Caki2 (cell line): Measurements from ENCODE around the gene HYDIN. TPM values are rescaled to one million over a fixed set of nuclear protein-coding genes. Genes with fewer than 3 reads are reported as not detected.

Experiments
- DNase-seq: peaks from one replicate; pipeline ENCODE4 v3.0.0-alpha.2; 2015; ENCODE audit warnings: low read depth
- in situ Hi-C: cut with HindIII; loops from 2 replicates; pipeline ENCODE4 v1.10.0; 2016; ENCODE audit warnings: low sequenced_read_pairs, low pct_unique_long_range_greater_than_20kb, mixed read lengths
- total RNA-seq: library from RNA; depleted of rRNA; stranded (reverse); fragments of >200 nt; shearing (Covaris generic); gene quantifications from 2 replicates; pipeline ENCODE4 v1.2.3, GENCODE V29; 2014; ENCODE audit warnings: low replicate concordance; rRNA removed

The HYDIN gene
- total RNA-seq, 1 experiment from 2014 or later = 0.95 TPM

DNA sequence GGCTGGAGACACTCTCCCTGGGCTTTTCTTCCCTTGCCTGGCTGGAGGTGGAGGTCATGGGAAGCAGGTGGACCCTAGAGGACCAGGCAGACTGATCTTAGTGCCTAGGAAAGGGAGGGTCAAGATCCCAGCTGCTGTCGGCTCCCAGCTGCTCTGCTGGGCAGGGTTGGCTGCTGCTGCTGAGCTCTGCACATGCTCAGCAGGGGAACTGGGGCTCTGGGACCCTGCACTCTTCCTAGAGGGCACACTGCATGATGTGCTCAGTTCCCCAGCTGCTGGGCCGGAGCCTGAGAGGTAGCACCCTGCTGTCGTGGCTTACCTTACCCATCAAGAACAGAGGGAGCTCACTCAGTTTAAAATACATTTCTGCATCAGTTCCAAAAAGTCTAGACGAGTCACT, 463.9 kb downstream of the HYDIN start:
- in situ Hi-C loops = no loop called here
- no peak for DNase-seq

DNA sequence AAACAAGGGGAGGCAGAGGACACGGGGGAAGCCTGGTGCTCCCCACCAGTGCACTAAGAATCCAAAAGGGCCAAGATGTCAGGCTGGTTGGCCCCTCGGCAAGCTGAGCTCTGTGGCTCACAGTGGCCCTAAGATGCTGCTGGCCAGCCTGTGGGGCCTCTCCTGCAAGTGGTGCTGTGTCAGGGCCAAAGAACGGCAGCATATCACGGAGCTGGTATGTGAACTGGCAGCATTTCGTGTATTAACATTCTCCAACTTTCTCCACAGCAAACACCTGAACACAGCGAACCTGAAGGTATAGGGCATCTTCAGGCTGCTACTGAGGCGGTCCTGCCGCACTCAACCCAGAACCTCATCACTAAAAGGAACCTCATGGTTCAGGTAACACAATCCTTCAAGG, 464.3 kb downstream of the HYDIN start:
- in situ Hi-C loops = no loop called here
- no peak for DNase-seq

DNA sequence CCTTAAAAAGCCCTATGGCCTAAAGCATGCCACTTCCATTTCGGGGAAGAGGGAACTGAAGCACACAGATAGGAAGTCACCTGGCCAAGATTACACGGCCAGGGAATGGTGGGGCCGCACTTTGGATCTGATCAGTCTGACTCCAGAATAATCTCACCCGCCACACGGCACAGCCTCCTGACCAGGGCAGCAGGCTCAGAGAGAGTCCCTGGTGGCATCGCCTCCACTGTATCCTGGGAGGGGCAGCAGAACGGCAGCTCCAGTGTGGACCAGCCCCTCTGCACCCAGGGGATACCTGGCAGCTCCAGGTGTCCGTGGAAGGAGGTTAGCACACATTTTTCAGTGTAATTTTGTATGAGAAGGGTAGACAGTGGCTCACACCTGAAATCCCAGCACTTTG, 465.0 kb downstream of the HYDIN start:
- in situ Hi-C loops = no loop called here
- no peak for DNase-seq

DNA sequence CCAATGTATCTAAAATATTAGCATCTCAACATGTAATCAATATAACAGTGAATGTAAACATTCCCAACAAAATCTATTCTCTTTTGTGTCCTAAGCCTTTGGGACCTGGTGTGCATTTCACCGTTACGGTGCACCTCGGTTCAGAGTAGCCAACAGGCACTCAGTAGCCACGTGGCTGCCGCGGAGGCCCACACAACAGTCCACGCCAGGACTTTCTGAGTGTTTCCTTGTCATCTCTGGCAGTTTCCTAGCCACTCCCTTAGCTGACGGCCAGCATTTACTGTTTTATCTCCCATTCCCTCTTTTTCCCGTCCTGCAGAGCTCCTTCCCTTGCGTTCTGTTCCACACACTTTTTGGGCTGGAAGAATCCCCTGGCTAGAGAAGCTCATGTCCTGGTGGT, 465.9 kb downstream of the HYDIN start:
- in situ Hi-C loops = no loop called here
- DNase-seq = no peak

DNA sequence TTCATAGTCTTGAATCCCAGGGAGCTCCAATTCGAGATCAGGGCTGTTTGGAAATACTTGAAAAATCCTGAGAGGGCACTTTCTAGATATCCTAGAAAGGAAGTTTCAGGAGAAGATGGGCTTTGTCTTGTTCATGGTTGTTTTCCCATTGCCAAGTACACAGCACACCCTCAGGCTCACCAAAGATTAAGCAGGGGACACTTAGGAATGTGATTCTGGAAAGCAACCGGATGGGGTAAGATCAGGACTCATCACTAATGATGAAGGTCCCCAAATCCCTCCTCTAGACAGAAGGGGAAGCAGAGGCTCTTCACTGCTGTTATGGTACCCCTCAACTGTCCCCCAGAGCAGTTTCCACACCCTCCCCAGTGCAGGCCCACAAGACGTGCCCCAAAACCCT, 470.3 kb downstream of the HYDIN start:
- in situ Hi-C loops = no loop called here
- no peak for DNase-seq

DNA sequence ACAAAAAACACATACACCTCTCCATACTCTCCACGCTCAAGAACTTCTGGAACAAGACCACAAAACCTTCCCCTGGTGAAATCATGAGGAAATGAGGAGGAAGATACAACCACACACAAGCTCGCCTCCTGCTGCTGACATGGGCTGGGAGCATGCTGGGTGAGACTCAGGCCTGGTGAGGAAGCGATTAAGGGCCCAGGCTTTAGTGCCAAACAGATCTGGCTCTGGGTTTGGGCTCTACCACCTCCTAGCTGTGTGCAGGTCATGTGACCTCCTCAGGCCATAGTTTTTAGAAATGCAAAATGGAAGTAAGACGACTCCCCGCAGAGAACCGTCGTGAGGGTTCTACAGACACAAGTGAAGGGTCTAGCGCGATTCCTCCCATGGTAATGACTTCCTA, 470.9 kb downstream of the HYDIN start:
- in situ Hi-C loops = no loop called here
- no peak for DNase-seq

DNA sequence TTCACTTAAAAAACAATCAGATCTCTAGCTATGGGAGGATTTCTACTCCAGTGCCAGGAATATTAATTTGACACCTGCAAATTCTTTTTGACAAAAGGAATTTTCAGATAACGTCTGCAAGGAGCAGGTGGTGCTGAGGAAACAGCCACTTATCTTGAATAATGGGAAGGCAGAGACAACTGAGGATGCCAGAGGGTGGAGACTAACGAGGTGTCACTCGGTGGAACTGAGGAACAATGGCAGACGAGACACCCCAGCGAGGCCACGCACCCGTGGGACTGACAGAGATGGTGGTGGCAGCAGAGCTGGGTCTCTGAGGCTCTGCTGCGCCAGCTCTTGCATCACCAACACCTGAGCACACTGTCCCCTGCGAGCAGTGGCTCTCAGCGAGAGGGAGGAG, 471.7 kb downstream of the HYDIN start:
- in situ Hi-C loops = no loop called here
- no peak for DNase-seq

Other genes with a start within 250 kb of the HYDIN start
- gene CMTR2, start 58.7 kb upstream of the HYDIN start, total RNA-seq = 20.0 and 27.4 TPM in 2 replicates
- gene CALB2, start 128.0 kb upstream of the HYDIN start, total RNA-seq = 8.0 and 10.9 TPM in 2 replicates
- not detected in 2 replicates for gene TLE7, start 211.3 kb upstream of the HYDIN start, total RNA-seq
- 4.8 and 12.2 TPM in 2 replicates for gene ZNF23, start 231.5 kb upstream of the HYDIN start, total RNA-seq